DND-41 (cell line): ENCODE results near the gene DET1.

Experiments used
- EZH2 ChIP-seq: IDR thresholded peaks from 3 replicates; pipeline ENCODE4 v1.6.1; 2012; ENCODE audit warnings: borderline replicate concordance, low read depth, mild to moderate bottlenecking, moderate library complexity, low read length, inconsistent platforms; ENCODE audit not compliant: severe bottlenecking
- TF ChIP-seq, protein P1 (sequence below): IDR thresholded peaks from 2 replicates; pipeline ENCODE4 v1.5.1; 2012; ENCODE audit warnings: borderline replicate concordance, low read length, moderate library complexity, mild to moderate bottlenecking; ENCODE audit not compliant: poor library complexity, severe bottlenecking; ENCODE audit errors: extremely low read depth

DNA sequence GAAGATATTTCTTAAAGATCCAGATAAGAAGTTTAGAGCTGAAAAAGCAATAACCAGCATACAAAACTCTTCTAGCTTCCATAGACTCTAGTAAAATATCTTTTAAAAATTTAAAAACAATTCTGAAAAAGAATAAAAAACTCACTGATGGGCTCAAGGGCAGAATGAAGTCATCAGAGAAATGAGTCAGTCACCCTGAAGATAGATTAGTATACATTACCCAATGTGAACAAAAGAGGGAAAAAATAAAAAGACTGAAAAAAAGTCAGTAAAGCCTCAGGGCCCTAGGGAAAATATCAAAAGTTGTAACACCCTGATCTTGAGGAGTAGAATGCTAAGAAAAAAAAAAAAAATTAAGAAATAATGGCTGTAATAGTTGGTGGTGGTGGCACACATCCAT lies 11.4 kb downstream of the DET1 start:
- TF ChIP-seq, protein P1, sequence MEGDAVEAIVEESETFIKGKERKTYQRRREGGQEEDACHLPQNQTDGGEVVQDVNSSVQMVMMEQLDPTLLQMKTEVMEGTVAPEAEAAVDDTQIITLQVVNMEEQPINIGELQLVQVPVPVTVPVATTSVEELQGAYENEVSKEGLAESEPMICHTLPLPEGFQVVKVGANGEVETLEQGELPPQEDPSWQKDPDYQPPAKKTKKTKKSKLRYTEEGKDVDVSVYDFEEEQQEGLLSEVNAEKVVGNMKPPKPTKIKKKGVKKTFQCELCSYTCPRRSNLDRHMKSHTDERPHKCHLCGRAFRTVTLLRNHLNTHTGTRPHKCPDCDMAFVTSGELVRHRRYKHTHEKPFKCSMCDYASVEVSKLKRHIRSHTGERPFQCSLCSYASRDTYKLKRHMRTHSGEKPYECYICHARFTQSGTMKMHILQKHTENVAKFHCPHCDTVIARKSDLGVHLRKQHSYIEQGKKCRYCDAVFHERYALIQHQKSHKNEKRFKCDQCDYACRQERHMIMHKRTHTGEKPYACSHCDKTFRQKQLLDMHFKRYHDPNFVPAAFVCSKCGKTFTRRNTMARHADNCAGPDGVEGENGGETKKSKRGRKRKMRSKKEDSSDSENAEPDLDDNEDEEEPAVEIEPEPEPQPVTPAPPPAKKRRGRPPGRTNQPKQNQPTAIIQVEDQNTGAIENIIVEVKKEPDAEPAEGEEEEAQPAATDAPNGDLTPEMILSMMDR, result no peak
- no peak for TF ChIP-seq EZH2
